SK-N-SH treated with all-trans-retinoic acid at 6 μM for 48 hours (cell line): Measurements from ENCODE around the gene CBX5.

Experiments
- BACH2 ChIP-seq: fragments of 250-450 bp; sonication (Bioruptor Pico); IDR thresholded peaks from 2 replicates; pipeline ENCODE4 v1.9.0; 2021; ENCODE audit warnings: mild to moderate bottlenecking, borderline replicate concordance
- CREB5 ChIP-seq: fragments of 250-450 bp; sonication (Bioruptor Pico); IDR thresholded peaks from 2 replicates; pipeline ENCODE4 v1.5.1; 2020; ENCODE audit warnings: low read depth, mild to moderate bottlenecking, moderate library complexity
- CSDC2 ChIP-seq: fragments of 250-450 bp; sonication (Bioruptor Pico); IDR thresholded peaks from 2 replicates; pipeline ENCODE4 v1.5.0; 2020; ENCODE audit warnings: mild to moderate bottlenecking, moderate library complexity
- PATZ1 ChIP-seq: fragments of 250-450 bp; sonication (Bioruptor Pico); IDR thresholded peaks from 2 replicates; pipeline ENCODE4 v1.8.0; 2020; ENCODE audit warnings: mild to moderate bottlenecking, moderate library complexity, borderline replicate concordance
- POU6F1 ChIP-seq: fragments of 250-450 bp; sonication (Bioruptor Pico); IDR thresholded peaks from 2 replicates; pipeline ENCODE4 v1.8.0; 2021; ENCODE audit warnings: low read depth, mild to moderate bottlenecking, moderate library complexity, borderline replicate concordance
- ZFP3 ChIP-seq: fragments of 250-450 bp; sonication (Bioruptor Pico); IDR thresholded peaks from 2 replicates; pipeline ENCODE4 v1.5.0; 2020; ENCODE audit warnings: mild to moderate bottlenecking, moderate library complexity
- ZNF70 ChIP-seq: fragments of 450-650 bp; formaldehyde crosslinking; IDR thresholded peaks from 2 replicates; pipeline ENCODE4 v1.5.0; 2020; ENCODE audit warnings: mild to moderate bottlenecking, moderate library complexity

- no peak for TF ChIP-seq PATZ1 (CRISPR knock-in tag)
- no peak for TF ChIP-seq POU6F1 (CRISPR knock-in tag)
- no peak for TF ChIP-seq CREB5
- TF ChIP-seq BACH2 (CRISPR knock-in tag) = no peak
- TF ChIP-seq CSDC2 (CRISPR knock-in tag) = 0 out of 2 replicates have a peak, but pooled peaks have one; percentile 14
- TF ChIP-seq ZNF70 (CRISPR knock-in tag) = no peak
- no peak for TF ChIP-seq ZFP3 (CRISPR knock-in tag)
Observed at GRCh38 chr12:54220092-54220557, 59.8 kb downstream of the CBX5 start.
